Stimulated activated CD4-positive, alpha-beta T cell treated with anti-CD3 and anti-CD28 coated beads, Interleukin-2, amount 100 ng/mL, for 4 hours (primary cell): ENCODE measurements around the gene PXT1.
A peak's percentile ranks its signal among the peaks of the same experiment; 100 is the strongest.
"Not testable (repeated sequence)": the region's sequence is repeated elsewhere in the genome, so short reads cannot be mapped to it uniquely, and the experiment has no call there.

Experiments
- DNase-seq: peaks from one replicate; pipeline ENCODE4 v3.0.0-alpha.2; 2020; ENCODE audit warnings: low read depth

Gene PXT1

DNA sequence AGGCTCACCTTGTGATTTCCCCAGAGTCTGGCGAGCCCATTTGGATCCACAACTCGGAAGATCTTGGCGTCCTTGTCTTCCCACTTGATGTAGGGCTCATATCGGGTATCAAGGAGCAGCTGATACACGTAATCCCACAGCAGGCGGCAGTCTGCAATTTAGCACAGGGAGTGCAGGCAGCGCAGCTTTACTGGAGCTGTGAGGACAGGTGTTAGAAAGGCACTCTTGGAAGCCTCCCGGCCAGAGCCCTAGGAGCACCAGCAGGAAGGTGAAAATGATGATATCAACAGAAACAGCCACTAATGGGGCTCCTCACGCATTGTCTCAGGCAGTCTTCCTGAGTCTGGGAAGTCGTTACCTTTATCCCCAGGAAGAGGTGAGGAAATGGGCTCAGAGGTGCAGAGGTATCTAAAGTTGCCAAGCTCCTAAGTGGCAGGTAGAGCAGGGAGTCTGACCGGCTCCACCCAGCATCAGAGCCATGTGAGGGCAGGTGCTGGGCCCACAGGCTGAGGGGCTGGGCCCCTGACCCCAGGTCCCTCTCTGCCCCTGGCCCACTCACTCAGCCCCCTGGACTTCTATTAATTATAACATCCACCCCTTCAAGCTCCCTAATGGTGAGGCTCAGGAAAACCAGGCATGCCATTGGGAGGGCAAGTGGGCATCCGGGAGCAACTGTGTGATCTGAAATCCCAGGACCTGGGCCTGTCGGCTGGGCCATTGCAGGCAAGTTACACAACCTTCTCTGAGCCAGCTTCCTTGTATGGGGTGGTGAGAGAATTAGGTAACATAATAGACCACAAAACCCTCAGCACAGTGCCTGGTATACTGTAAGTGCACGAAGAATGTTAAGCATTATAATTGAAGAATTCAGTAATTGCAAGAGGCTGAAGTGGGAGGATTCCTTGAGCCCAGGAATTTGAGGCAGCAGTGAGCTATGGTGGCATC is 73.5 kb downstream of the PXT1 start:
- no peak for DNase-seq

DNA sequence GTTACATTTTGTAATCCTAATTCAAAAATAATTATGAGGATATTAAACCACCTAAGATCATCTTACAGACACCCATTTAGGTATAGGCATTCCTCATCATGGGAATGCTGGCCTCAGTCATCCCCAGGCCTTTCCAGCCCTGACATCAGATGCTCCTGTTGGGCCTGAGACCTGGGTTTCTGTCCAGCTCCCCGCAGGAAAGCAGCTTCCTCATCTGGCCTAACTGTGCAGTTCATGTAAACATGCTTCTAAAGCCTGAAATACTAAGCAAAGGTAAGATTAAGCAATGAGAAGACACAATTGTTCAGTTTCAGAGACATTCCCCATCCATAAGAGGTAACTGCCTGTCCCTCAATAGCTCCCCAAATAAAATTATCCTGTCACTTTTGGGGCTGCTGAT is 74.2 kb downstream of the PXT1 start:
- DNase-seq, result no peak

DNA sequence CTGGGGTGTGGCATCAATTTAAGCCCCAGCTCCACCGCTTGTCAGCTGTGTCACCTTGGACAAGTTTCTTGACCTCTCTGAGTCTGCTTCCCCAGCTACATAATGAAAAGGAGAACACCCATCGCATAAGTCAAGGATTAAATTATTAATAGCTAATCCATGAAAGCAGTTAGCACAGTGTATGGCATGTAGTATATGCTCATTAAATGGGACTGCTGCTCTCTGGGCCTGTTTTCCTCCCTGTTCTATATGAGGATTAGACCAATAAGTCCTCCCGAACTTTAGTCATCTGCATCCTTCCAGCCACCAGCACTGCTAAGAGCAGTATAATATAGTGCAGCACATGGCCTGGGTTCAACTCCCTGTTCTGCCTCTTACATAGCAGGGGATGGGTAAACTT is 74.9 kb downstream of the PXT1 start:
- no peak for DNase-seq

DNA sequence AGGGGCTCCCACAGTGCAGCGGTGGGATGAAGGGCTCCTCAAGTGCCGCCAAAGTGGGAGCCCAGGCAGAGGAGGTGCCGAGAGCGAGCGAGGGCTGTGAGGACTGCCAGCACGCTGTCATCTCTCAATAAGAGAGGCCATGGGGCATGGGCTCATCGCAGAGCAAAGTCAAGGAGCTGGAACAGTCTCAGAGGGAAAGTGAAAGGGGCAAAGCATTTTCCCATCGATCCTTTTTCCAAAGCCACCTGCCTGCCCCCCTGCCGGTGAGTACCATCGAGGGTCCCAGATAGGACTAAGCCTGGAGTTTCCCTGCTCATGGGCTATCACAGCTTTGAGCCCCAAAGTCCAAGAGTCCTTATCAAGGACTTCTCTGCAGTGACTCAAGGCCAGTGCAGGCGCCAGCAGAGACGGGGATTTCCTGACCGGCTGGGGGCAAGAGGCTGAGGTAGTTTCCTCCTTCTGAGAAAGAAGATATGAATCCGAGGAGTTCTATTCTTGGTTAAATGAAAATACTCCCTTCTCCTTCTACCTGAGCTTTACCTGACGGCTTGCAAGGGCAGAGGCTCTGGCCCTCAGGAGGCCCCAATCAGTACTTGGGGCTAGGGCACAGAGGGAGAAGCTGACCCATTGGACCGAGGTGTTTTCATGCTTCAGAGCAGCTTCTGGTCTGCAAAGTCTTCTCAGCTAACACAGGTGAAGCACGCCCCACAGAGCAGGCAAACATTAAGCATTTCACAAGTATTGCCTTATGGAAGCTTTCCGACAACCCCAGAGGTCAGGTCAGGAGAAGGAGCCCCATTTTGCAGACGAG is 77.8 kb downstream of the PXT1 start:
- no peak for DNase-seq

DNA sequence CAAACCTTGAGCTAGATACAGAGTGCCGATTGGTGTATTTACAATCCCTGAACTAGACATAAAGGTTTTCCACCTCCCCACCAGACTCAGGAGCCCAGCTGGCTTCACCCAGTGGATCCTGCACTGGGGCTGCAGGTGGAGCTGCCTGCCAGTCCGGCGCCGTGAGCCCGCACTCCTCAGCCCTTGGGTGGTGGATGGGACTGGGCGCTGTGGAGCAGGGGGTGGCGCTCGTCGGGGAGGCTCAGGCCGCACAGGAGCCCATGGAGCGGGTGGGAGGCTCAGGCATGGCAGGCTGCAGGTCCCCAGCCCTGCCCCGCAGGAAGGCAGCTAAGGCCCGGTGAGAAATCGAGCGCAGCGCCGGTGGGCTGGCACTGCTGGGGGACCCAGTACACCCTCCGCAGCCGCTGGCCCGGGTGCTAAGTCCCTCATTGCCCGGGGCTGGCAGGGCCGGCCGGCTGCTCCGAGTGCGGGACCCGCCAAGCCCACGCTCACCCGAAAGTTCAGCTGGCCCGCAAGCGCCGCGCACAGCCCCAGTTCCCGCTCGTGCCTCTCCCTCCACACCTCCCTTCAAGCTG is 78.5 kb downstream of the PXT1 start:
- DNase-seq, result not testable (repeated sequence)

DNA sequence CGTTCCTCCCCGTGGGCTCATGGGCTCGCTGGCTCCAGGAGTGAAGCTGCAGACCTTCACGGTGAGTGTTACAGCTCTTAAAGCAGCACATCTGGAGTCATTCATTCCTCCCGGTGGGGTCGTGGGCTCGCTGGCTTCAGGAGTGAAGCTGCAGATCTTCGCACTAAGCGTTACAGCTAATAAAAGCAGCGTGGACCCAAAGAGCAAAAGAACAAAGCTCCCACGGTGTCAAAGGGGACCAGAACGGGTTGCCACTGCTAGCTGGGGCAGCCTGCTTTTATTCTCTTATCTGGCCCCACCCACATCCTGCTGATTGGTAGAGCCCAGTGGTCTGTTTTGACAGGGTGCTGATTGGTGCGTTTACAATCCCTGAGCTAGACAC is 79.3 kb downstream of the PXT1 start:
- DNase-seq, result not testable (repeated sequence)

DNA sequence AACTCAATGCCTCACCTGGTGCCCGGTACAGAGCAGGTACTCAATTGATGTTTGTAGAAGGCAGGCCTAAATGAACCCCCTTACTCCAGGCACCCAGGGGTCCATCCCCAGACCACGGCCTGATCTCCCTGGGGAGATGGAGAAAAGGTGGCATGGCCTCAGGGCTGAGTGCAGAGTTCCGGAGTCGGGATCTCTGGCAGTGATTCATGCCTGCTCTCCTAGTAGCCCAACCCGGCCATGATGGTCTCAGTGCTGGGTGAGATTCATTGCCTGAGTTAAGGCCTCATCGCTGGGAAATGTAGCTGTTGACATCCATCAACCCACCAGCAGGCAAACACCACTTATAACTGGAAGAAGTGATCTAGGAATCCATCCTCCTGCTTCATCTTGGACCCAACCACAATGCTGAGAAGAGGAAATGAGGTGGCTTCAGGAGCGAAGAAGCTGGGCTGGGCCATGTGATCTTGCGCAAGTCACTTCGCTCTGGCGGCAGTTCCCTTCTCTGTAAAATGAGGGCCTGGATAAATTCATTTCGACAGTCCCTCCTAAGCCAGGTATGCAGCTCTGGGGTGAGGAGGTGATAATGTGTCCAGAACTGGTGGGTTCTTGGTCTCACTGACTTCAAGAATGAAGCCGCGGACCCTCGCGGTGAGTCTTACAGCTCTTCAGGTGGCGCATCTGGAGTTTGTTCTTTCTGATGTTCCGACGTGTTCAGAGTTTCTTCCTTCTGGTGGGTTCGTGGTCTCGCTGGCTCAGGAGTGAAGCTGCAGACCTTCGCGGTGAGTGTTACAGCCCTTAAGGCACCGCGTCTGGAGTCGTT is 79.9 kb downstream of the PXT1 start:
- DNase-seq, result no peak

DNA sequence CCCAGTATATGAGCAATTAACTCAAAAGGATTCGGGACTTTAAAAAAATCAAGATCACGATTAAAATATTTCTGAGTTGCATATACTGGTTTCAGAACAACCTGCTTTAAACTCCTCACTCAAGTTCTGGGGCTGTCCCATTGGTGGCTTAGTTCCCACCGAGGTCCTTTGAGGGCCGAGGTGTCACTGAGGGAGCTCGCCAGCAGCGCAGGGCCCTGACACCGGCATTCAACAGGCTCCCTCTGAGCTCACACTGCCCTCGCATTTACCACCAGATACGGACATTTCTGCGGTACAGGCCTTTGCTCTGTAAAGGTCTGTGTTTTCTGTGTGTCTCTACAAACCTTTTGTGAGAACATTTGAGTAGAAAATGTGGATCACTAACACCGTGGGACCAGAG is 81.6 kb downstream of the PXT1 start:
- no peak for DNase-seq

DNA sequence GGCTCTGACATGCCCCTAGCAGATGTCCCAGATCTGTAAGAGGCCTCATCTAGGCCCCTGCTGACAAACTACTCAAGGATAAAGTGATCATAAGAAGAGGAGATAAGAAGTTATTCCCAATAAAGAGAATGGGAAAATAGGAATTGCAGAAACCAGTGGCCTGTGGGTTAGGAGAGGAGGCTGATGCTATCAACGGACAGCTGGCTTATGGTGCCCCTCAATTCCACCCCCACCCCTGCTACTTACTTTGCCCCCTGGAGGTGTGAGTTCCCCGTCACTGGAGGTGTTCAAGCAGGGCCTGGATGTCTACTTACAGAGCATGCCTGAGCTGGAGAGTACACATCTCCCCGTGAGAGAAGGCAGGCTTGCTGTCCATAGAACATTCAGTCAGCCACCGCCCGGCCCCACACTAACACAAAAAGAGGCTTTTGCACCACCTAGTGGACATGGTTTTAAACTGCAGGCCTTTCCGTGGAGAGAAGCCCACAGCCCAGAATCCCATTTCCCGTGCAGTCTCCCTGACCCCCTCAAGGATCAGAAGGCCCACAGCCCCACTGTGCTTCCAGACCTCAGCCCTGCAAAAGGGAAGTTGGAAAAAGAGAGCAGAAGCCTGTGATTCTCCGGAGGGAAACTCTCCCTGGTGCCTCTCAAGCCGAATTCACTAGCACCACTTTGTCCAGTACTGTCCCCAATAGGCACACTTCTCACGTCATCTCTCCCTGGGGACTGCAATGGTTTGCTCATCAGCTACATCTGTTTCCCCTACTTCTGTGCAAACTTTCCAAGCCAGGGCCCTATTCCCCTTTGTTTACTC is 82.2 kb downstream of the PXT1 start:
- DNase-seq, result peak; percentile 50

DNA sequence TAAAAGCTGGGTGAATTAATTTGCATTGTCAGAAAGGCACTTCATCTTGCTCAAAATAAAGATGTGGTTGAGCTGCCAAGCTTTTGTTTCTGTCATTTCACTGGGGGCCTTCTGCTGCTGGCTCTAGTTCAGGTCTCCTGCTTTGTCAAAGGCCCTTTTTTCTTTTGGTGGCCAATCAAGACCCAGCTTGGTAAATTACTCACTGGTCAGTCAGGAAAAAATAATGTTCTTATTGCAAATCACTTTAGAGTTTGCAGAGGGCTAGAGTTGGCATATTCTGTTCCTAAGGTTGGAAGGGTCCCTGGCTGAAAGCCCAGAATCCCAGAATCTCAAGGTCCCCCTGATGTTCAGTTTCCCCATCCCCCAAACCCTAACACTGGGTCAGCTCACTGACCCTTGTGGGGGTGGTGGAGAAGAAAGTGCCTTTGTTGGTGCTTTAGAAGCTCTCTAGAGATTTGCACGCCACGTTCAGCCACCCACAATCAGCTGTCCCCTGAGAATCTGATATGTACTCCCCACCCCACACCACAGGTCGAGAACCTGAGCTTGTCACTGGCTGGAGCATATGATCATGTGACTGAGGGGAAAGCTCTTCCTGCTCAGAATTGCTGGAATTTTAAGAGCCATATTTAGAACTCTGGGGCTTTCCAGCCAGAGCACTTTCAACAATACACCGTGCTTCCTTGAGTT is 84.3 kb downstream of the PXT1 start:
- DNase-seq, result no peak

DNA sequence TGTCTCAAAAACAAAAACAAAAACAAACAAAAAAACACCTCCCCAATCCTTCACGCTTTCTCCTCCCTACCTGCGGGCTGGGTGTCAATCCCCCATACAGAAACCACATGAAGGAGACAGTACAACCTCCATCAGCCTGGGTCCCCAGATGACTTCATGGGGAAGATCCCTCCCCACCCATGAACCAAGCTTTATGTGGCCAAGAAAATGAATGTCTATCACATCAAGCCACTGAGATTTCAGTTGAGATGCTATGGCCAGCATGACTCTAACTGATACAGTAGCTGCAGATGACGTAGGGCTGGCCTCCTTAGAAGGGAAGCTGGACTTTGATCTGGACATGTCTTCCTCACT is 84.8 kb downstream of the PXT1 start:
- no peak for DNase-seq

DNA sequence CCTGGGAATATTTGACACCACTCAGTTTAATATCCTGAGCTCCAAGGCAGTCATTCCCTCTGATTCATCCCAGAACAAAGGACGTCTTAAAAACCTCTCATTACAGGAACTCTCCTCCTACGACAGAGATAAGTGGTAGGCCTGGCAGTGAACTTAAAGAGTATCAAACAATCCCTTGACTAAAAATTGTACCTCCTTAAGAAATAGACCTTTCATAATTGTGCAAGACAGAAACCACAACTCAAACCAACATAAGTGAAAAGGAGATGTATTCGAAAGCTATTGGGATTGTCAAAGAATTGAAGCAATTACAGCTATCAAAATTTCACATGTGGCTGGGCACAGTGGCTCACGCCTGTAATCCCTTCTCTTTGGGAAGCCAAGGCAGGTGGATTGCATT is 86.8 kb downstream of the PXT1 start:
- no peak for DNase-seq

DNA sequence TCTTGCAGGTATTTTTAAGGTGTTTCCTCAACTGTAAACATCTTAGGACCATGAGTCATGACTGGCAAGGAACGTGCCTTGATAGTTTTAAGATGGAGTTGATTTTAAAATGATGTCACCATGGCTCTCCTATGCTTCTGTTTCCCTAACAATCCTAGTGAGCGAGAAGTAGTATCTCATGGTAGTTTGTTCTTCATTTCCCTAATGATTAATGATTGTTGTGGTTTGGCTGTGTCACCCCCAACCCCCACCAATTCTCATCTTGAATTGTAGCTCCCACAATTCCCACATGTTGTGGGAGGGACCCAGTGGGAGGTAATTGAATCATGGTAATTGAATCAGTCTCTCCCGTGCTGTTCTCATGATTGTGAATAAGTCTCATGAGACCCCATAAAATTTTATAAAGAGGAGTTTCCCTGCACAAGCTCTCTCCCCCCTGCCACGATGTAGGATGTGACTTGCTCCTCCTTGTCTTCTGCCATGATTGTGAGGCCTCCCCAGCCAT is 89.2 kb downstream of the PXT1 start:
- DNase-seq, result no peak

DNA sequence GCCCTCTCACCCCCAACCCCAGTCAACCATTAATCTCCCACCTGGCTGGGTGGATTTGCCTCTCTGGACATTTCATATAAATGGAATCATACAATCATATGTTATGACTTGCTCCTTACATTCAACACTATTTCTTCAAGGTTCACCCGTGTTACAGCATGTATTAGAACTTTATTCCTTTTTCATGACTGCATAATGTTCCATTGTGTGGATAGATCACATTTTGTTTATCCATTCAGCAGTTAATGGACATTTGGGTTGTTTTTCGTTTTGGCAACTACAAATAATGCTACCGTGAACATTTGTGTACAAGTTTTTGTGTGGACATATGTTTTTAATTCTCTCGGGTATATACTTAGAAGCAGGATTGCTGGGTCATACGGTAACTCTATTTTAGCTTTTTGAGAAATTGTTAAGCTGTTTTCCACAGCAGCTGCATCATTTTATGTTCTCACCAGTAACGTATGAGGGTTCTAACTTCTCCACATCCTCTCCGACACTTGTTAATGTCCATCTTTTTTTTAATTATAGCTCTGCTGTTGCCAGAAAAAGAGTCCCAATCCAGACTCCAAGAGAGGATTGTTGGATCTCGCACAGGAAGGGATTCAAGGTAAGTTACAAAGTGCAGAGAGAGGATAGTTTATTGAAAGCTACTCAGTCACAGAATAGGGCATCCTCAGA is 90.0 kb downstream of the PXT1 start:
- DNase-seq, result no peak

DNA sequence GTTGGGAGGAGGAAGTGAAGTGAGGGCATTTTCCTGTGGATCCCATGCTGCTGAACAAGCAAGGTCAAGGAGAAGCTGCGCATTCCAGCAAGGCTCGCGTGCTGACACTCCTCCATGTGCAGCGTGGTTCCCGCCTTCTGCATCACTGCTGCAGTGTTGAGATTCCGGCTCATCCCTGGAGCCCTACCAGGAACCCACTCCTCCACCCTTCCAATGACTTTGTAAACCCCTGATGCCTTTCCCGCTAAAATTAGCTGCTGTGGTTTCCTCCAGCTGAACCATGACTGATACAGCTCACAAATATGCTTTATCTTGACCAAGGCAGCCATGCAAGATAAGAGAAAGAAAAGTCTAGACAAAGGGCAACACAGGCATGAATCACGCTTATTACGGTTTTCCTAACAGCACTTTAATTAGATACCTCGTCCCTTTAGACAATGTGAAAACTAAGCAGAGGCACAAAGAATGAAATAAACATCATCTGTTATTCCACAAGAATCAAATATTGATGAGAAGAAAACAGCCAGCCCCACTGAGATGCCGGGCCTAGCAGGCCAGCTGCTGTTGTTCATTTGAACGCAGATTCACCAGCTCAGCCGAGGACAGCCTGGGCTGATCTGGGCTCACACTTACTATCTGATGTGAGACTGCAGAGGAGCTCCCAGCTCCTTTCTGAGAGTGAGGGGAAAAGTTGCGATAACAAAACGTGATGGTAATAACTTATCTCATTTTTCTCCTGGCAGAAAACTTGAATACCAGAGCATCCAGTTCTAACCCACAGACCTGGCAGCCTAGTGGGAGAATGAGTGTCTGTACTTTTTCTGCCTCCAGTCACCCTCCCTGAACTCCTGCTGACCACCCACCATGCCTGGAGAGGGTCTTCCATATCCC is 91.7 kb downstream of the PXT1 start:
- DNase-seq, result no peak

DNA sequence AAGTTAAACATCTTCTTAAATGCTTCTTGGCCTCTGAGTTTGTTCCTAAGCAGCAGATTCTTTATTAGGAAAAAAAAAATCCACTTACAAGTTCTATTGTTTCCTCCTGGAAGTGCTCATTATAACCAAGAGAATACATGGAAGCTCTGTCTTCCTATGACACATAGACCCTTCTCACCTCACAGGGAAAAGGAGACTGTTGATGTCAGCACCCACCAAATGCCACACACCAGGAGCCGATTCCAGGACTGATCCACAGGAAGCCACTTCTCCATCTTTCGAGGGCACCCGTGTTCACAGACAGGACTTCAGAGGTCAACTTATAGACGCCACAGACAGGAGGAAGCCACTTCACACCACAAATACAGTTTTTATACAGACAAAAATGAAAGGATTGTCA is 92.6 kb downstream of the PXT1 start:
- DNase-seq, result no peak

DNA sequence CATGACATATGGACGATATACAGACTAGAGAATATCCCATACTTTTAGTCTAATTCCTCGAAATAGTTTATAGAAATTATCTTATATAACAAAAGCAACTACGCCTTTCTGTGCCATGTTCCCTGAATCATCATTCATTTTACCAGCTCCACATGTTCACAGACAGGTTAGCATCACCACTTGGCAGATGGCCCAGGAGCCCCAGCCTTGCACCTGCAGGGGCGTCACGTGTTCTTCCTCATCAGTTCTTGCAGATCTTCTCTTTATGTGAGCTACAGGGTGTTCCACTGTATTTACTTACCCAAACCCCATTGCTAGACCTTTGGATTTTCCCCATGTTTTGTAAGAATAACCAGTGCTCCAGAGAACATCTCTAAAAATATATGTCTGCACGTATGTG is 93.4 kb downstream of the PXT1 start:
- no peak for DNase-seq

DNA sequence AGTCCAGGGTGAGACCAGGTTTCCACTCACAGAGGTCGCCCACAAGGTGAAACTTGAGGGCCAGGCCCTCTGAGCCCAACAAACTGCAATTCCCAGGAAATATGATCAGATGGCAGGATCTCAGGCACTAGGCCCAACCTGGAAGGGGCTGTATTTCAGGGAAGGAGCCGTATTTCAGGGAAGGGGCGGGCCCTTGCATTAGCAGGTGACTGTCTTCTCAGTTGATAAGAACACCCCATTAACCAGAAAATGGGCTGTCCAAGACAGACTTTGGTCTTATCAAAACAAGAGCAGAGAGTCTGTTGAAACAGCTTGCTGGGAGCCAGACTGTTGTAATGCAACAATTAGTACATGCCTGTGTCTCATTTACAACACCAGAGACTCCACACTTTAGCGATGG is 95.0 kb downstream of the PXT1 start:
- DNase-seq, result no peak
